ENCODE results near the gene PPP1R14C. TPM values are rescaled to one million over a fixed set of nuclear protein-coding genes. Genes with fewer than 3 reads are reported as not detected.

PPP1R14C gene
- total RNA-seq, 1 experiment from 2014 or later: 2.5 TPM

GRCh38 chr6:150267686-150268561 is 125.1 kb downstream of the PPP1R14C start:
- Mint-ChIP-seq H3K27ac (ENCODE audit: unreplicated experiment) (no peak overlapping the region), H3K27me3 (ENCODE audit: insufficient read depth, unreplicated experiment) (no peaks in the 10 kb centered on the region), H3K9me3 (ENCODE audit: unreplicated experiment) (peaks cover 11% of the 10 kb centered on the region), H3K4me1 (ENCODE audit: low read depth, unreplicated experiment) (no peaks in the 10 kb centered on the region), H3K36me3 (ENCODE audit: insufficient read depth, unreplicated experiment) (no peaks in the 10 kb centered on the region), H3K4me3 (ENCODE audit: unreplicated experiment) (no peak overlapping the region)
- ChIA-PET CTCF (no interaction called here), POLR2A (no interaction called here)
- no peaks in the 10 kb centered on the region for H3K27me3 ChIP-seq (replicated peaks; ENCODE audit: control insufficient read depth, insufficient read depth, low read length)
- H3K4me1 ChIP-seq: no peaks in the 10 kb centered on the region
- no peak for TF ChIP-seq CTCF (IDR thresholded peaks at IDR 0.05; ENCODE audit: insufficient read depth in 1 of 2, low read depth in 1 of 2, low read length in 1 of 2, severe bottlenecking in 1 of 2, unreplicated experiment in 1 of 2)
- H3K4me3 ChIP-seq (ENCODE audit: low read depth, low read length): no peak overlapping the region
- BruUV-seq (replicated peaks): no TSS peak
- no peaks in the 10 kb centered on the region for H3K9me3 ChIP-seq
- intact Hi-C loops (cut with micrococcal nuclease; ENCODE audit: unreplicated experiment): no loop called here
- H3K36me3 ChIP-seq (ENCODE audit: control insufficient read depth, insufficient read depth, low read length): no peaks in the 10 kb centered on the region
- no peak for DNase-seq

GRCh38 chr6:150269130-150269856 is 126.4 kb downstream of the PPP1R14C start:
- Histone ChIP-seq H3K4me3 (ENCODE audit: low read depth, low read length) (no peak overlapping the region), H3K27me3 (replicated peaks; ENCODE audit: control insufficient read depth, insufficient read depth, low read length) (no peaks in the 10 kb centered on the region), H3K4me1 (no peaks in the 10 kb centered on the region), H3K9me3 (no peaks in the 10 kb centered on the region), H3K36me3 (ENCODE audit: control insufficient read depth, insufficient read depth, low read length) (no peaks in the 10 kb centered on the region)
- no peak for DNase-seq
- CTCF ChIA-PET: no interaction called here
- Mint-ChIP-seq H3K9me3 (ENCODE audit: unreplicated experiment) (peaks cover 11% of the 10 kb centered on the region), H3K4me3 (ENCODE audit: unreplicated experiment) (no peak overlapping the region), H3K36me3 (ENCODE audit: insufficient read depth, unreplicated experiment) (no peaks in the 10 kb centered on the region), H3K27ac (ENCODE audit: unreplicated experiment) (no peak overlapping the region), H3K27me3 (ENCODE audit: insufficient read depth, unreplicated experiment) (no peaks in the 10 kb centered on the region), H3K4me1 (ENCODE audit: low read depth, unreplicated experiment) (no peaks in the 10 kb centered on the region)
- TF ChIP-seq CTCF (IDR thresholded peaks at IDR 0.05; ENCODE audit: insufficient read depth in 1 of 2, low read depth in 1 of 2, low read length in 1 of 2, severe bottlenecking in 1 of 2, unreplicated experiment in 1 of 2): no peak
- POLR2A ChIA-PET: no interaction called here
- no TSS peak for BruUV-seq (replicated peaks)
- intact Hi-C loops (cut with micrococcal nuclease; ENCODE audit: unreplicated experiment): no loop called here

- Mint-ChIP-seq H3K9me3 (ENCODE audit: unreplicated experiment) (peaks cover 11% of the 10 kb centered on the region), H3K4me1 (ENCODE audit: low read depth, unreplicated experiment) (no peaks in the 10 kb centered on the region), H3K27ac (ENCODE audit: unreplicated experiment) (no peak overlapping the region), H3K27me3 (ENCODE audit: insufficient read depth, unreplicated experiment) (no peaks in the 10 kb centered on the region), H3K36me3 (ENCODE audit: insufficient read depth, unreplicated experiment) (no peaks in the 10 kb centered on the region), H3K4me3 (ENCODE audit: unreplicated experiment) (no peak overlapping the region)
- BruUV-seq (replicated peaks): no TSS peak
- Histone ChIP-seq H3K4me3 (ENCODE audit: low read depth, low read length) (no peak overlapping the region), H3K4me1 (no peaks in the 10 kb centered on the region), H3K9me3 (no peaks in the 10 kb centered on the region), H3K27me3 (replicated peaks; ENCODE audit: control insufficient read depth, insufficient read depth, low read length) (no peaks in the 10 kb centered on the region), H3K36me3 (ENCODE audit: control insufficient read depth, insufficient read depth, low read length) (no peaks in the 10 kb centered on the region)
- ChIA-PET CTCF (no interaction called here), POLR2A (no interaction called here)
- TF ChIP-seq CTCF (IDR thresholded peaks at IDR 0.05; ENCODE audit: insufficient read depth in 1 of 2, low read depth in 1 of 2, low read length in 1 of 2, severe bottlenecking in 1 of 2, unreplicated experiment in 1 of 2): no peak
- intact Hi-C loops (cut with micrococcal nuclease; ENCODE audit: unreplicated experiment): no loop called here
- no peak for DNase-seq
These were observed 127.0 kb downstream of the PPP1R14C start for GRCh38 chr6:150269857-150270223.

Data from Caco-2 (cell line).